NT2/D1 (cell line): Measurements from ENCODE around the gene BFAR.
"Not testable (repeated sequence)": the region's sequence is repeated elsewhere in the genome, so short reads cannot be mapped to it uniquely, and the experiment has no call there.

Source experiments
- DNase-seq: peaks from one replicate; pipeline ENCODE4 v3.0.0-alpha.2; 2011; ENCODE audit warnings: low read depth, low spot score
- H3K27me3 ChIP-seq: 2 replicates; pipeline ENCODE4 v1.6.0; 2011; ENCODE audit warnings: mild to moderate bottlenecking; ENCODE audit not compliant: insufficient read length, insufficient read depth
- H3K36me3 ChIP-seq: 2 replicates; pipeline ENCODE4 v1.6.1; 2011; ENCODE audit warnings: mild to moderate bottlenecking, low read length, mixed read lengths; ENCODE audit not compliant: insufficient read depth, insufficient read length
- H3K4me1 ChIP-seq: 2 replicates; pipeline ENCODE4 v1.5.1; 2011; ENCODE audit not compliant: insufficient read depth, insufficient read length
- H3K4me3 ChIP-seq: 2 replicates; pipeline ENCODE4 v1.5.1; 2011; ENCODE audit warnings: low read depth; ENCODE audit not compliant: insufficient read length
- H3K9ac ChIP-seq: 2 replicates; pipeline ENCODE4 v1.6.0; 2011; ENCODE audit warnings: low read depth; ENCODE audit not compliant: insufficient read length
- H3K9me3 ChIP-seq: 2 replicates; pipeline ENCODE4 v1.5.1; 2011; ENCODE audit warnings: mild to moderate bottlenecking, low read length; ENCODE audit not compliant: insufficient read depth
- SUZ12 ChIP-seq: IDR thresholded peaks from 2 replicates; pipeline ENCODE4 v1.6.1; 2011; ENCODE audit not compliant: insufficient read length, insufficient read depth; ENCODE audit errors: extremely low read depth
- YY1 ChIP-seq: IDR thresholded peaks from 2 replicates; pipeline ENCODE4 v1.6.1; 2011; ENCODE audit not compliant: insufficient read length, insufficient read depth
- ZNF274 ChIP-seq: IDR thresholded peaks from 2 replicates; pipeline ENCODE4 v1.6.1; 2011; ENCODE audit warnings: mild to moderate bottlenecking, low read depth, low read length

BFAR gene

GRCh38 chr16:14668556-14669223 is 35.9 kb downstream of the BFAR start:
- TF ChIP-seq ZNF274 (no peak), YY1 (no peak), SUZ12 (no peak)
- Histone ChIP-seq H3K36me3 (peaks cover 62% of the 10 kb centered on the region), H3K27me3 (no peaks in the 10 kb centered on the region), H3K9me3 (no peaks in the 10 kb centered on the region), H3K4me1 (no peaks in the 10 kb centered on the region), H3K9ac (no peak overlapping the region), H3K4me3 (no peak overlapping the region)
- no peak for DNase-seq

- Histone ChIP-seq H3K27me3 (no peaks in the 10 kb centered on the region), H3K4me3 (no peak overlapping the region), H3K9ac (no peak overlapping the region), H3K36me3 (peaks cover 51% of the 10 kb centered on the region), H3K4me1 (no peaks in the 10 kb centered on the region), H3K9me3 (no peaks in the 10 kb centered on the region)
- no peak for TF ChIP-seq YY1
- TF ChIP-seq ZNF274, result no peak
- no peak for TF ChIP-seq SUZ12
- no peak for DNase-seq
Observed at GRCh38 chr16:14669776-14670175, 37.0 kb downstream of the BFAR start.

DNA sequence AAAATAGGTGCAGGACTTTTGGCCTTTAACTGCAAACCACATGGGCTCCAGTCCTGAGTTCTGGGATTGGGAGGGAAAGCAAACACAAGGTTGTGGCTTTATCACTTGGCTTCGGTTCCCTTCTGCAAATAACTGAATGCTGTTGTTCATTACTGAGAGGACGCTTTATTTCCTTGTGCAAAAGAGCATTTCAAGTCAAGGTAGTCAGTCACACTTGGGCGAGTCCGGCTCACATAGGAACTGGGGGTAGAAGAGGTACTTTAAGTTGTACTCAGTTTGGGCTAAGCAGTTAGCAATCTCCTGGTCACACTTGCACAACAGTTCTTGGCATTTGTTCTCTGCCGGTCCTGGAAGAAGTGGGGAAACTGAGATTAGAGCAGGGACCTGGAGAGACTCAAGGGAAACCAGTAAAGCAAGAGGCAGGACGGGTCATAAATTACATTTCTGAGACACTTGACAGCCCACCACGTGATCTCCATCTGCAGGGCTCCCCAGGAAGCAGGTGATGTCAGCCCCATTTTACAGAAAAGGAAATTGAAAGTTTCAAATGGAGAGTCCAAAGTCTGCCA is 39.7 kb downstream of the BFAR start:
- H3K4me3 ChIP-seq, result no peak overlapping the region
- H3K36me3 ChIP-seq, result peaks cover 25% of the 10 kb centered on the region
- no peaks in the 10 kb centered on the region for H3K27me3 ChIP-seq
- no peak overlapping the region for H3K9ac ChIP-seq
- H3K4me1 ChIP-seq, result no peaks in the 10 kb centered on the region
- no peak for DNase-seq
- TF ChIP-seq ZNF274 (no peak), YY1 (no peak), SUZ12 (no peak)
- H3K9me3 ChIP-seq, result no peaks in the 10 kb centered on the region

- Histone ChIP-seq H3K4me3 (no peak overlapping the region), H3K27me3 (no peaks in the 10 kb centered on the region), H3K4me1 (no peaks in the 10 kb centered on the region), H3K9me3 (no peaks in the 10 kb centered on the region), H3K9ac (no peak overlapping the region), H3K36me3 (no peaks in the 10 kb centered on the region)
- TF ChIP-seq YY1 (no peak), ZNF274 (no peak), SUZ12 (no peak)
- DNase-seq, result no peak
Observed at GRCh38 chr16:14676633-14677032, 43.9 kb downstream of the BFAR start.

GRCh38 chr16:14677627-14678026 is 44.9 kb downstream of the BFAR start:
- no peaks in the 10 kb centered on the region for H3K4me1 ChIP-seq
- H3K4me3 ChIP-seq, result no peak overlapping the region
- no peaks in the 10 kb centered on the region for H3K9me3 ChIP-seq
- TF ChIP-seq YY1 (no peak), ZNF274 (no peak), SUZ12 (no peak)
- no peaks in the 10 kb centered on the region for H3K27me3 ChIP-seq
- no peaks in the 10 kb centered on the region for H3K36me3 ChIP-seq
- no peak for DNase-seq
- H3K9ac ChIP-seq, result no peak overlapping the region

DNA sequence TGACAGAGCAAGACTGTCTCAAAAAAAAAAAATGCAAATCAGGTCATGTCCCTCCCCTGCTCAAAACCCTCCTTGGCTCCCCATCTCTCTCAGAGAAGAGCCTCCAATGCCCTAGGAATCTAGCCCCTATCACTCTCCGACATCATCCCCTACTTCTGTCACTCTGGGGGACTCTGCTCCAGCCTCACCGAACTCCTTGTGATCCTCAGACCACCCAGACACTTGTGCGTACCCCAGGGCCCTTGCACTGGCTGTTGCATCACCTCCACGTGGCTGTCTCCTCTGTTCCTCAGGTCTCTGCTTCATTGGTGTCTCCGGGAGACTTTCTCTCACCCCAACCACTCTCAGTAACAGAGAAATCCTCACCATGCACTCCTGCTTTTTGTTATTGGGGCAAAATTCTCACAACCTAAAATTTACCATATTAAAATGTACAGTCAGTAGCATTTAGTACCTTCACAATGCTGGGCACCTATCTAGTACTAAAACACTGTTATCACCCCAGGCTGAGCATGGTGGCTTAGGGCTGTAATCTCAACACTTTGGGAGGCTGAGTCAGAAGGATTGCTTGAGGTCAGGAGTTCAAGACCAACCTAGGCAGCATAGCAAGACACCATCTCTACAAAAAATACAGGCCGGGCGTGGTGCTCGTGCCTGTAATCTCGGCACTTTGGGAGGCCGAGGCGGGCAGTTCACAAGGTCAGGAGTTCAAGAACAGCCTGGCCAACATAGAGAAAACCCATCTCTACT is 46.2 kb downstream of the BFAR start:
- Histone ChIP-seq H3K36me3 (no peaks in the 10 kb centered on the region), H3K27me3 (no peaks in the 10 kb centered on the region), H3K4me1 (no peaks in the 10 kb centered on the region), H3K9me3 (no peaks in the 10 kb centered on the region), H3K9ac (no peak overlapping the region), H3K4me3 (no peak overlapping the region)
- DNase-seq, result no peak
- TF ChIP-seq SUZ12, result no peak
- no peak for TF ChIP-seq ZNF274
- no peak for TF ChIP-seq YY1

DNA sequence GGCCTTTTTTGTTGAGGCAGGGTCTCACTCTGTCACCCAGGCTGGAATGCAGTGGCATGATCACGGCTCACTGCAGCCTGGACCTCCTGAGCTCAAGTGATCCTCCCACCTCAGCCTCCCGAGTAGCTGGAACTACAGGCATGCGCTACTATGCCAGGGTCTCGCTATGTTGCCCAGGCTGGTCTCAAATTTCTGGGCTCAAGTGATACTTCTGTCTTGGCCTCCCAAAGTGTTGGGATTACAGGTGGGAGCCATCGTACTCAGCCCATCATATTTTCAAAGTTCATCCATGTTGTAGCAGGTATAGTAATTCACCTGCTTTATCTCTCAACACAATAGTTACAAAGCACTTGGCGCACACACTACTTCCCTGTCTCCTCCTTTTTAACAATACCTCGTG is 47.6 kb downstream of the BFAR start:
- not testable (repeated sequence) for H3K4me3 ChIP-seq, DNase-seq, H3K9ac ChIP-seq, H3K9me3 ChIP-seq, H3K36me3 ChIP-seq, H3K27me3 ChIP-seq, H3K4me1 ChIP-seq
